K562 (cell line): ENCODE measurements around the gene MEX3C. TPM values are rescaled to one million over a fixed set of nuclear protein-coding genes. Genes with fewer than 3 reads are reported as not detected.

Source experiments
- ATAC-seq: fragments of 200-7000 bp; cut with Tn5 transposase; 3 replicates; pipeline ENCODE4 v1.9.1; 2020; ENCODE audit warnings: moderate library complexity
- BruUV-seq: library from RNA; stranded (reverse); fragments of 400-500 nt; replicated peaks from 2 replicates; lab custom pipeline; 2021; lab: Mats Ljungman, UMichigan
- CTCF ChIA-PET: fragments of 300-600 bp; formaldehyde crosslinking; extraction: SDS; loops from one replicate; lab custom pipeline; 2021; ENCODE audit warnings: low intra/inter-chr PET ratio; lab: Yijun Ruan, JAX
- POLR2A ChIA-PET: fragments of 300-600, 350-650 bp; sonication (Branson Sonifier 250); formaldehyde crosslinking; extraction: SDS; loops from one replicate; lab custom pipeline; 2021; ENCODE audit warnings: antibody characterized with exemption, inconsistent platforms; lab: Yijun Ruan, JAX
- DNase-seq, 4 experiments: peaks; one replicate each; pipeline versions ENCODE4 v3.0.0 to v3.0.0-alpha.2; 2011 to 2018; ENCODE audit warnings: low spot score in 3 of 4, mixed read lengths in 3 of 4; ENCODE audit errors: extremely low read depth in 1 of 4
- FAIRE-seq: peaks from 2 replicates; lab custom pipeline; 2011; peaks lifted over from hg19 to GRCh38; lab: Jason Lieb, UNC
- H2AFZ ChIP-seq: 2 replicates; pipeline ENCODE4 v1.6.0; 2011; ENCODE audit warnings: low read depth, low read length, control low read depth, inconsistent platforms
- H3K27ac ChIP-seq: fragments of 200-600 bp; 3 replicates; pipeline ENCODE4 v1.8.0; 2011; ENCODE audit warnings: low read depth, mild to moderate bottlenecking, control low read depth, inconsistent platforms, low read length, moderate library complexity, mixed read lengths; ENCODE audit errors: extremely low read depth
- H3K27me3 ChIP-seq, 2 experiments: fragments of 300-600 bp in 1 of 2; 2 replicates in 1 of 2; 3 replicates in 1 of 2; pipeline versions ENCODE4 v1.6.0 to v1.8.0; 2011; ENCODE audit warnings: inconsistent platforms in 2 of 2, low read length in 2 of 2, mild to moderate bottlenecking in 1 of 2, mixed read lengths in 1 of 2, moderate library complexity in 1 of 2; ENCODE audit not compliant: control insufficient read depth in 2 of 2, insufficient read depth in 2 of 2
- H3K36me3 ChIP-seq: fragments of 300-600 bp; 3 replicates; pipeline ENCODE4 v1.8.0; 2011; ENCODE audit warnings: mild to moderate bottlenecking, low read length, inconsistent platforms; ENCODE audit not compliant: control insufficient read depth, insufficient read depth
- H3K4me1 ChIP-seq, 2 experiments: fragments of 200-600 bp in 1 of 2; replicated peaks in 1 of 2; 2 replicates in 1 of 2; 3 replicates in 1 of 2; pipeline versions ENCODE4 v1.5.1 to v1.8.0; 2011; ENCODE audit warnings: inconsistent platforms in 2 of 2, low read length in 2 of 2, mild to moderate bottlenecking in 1 of 2, mixed read lengths in 1 of 2, moderate library complexity in 1 of 2; ENCODE audit not compliant: control insufficient read depth in 2 of 2, insufficient read depth in 2 of 2
- H3K4me2 ChIP-seq: 2 replicates; pipeline ENCODE4 v1.6.1; 2011; ENCODE audit warnings: low read length, control low read depth, inconsistent platforms, mixed read lengths; ENCODE audit not compliant: insufficient read depth
- H3K4me3 ChIP-seq: fragments of 200-600 bp; sonication (generic), shearing (Covaris generic); 2 replicates; pipeline ENCODE4 v1.5.1; 2016; ENCODE audit warnings: control low read depth, inconsistent platforms
- H3K79me2 ChIP-seq: fragments of 200-600 bp; 3 replicates; pipeline ENCODE4 v1.8.0; 2011; ENCODE audit warnings: low read length, inconsistent platforms; ENCODE audit not compliant: control insufficient read depth, insufficient read depth
- H3K9ac ChIP-seq, 2 experiments: 2 replicates each; pipeline versions ENCODE4 v1.6.0 to v1.6.1; 2011; ENCODE audit warnings: low read depth in 2 of 2, low read length in 2 of 2, control low read depth in 1 of 2, inconsistent platforms in 1 of 2, mild to moderate bottlenecking in 1 of 2, mixed read lengths in 1 of 2; ENCODE audit not compliant: insufficient read depth in 1 of 2
- H3K9me1 ChIP-seq: one replicate; pipeline ENCODE4 v1.6.0; 2011; ENCODE audit warnings: inconsistent platforms, mild to moderate bottlenecking, low read length, moderate library complexity; ENCODE audit not compliant: control insufficient read depth, insufficient read depth
- H3K9me3 ChIP-seq: replicated peaks from 2 replicates; pipeline ENCODE4 v1.5.1; 2011; ENCODE audit warnings: low read depth, low read length, inconsistent platforms; ENCODE audit not compliant: control insufficient read depth, insufficient read depth
- H4K20me1 ChIP-seq: replicated peaks from 2 replicates; pipeline ENCODE4 v1.6.1; 2011; ENCODE audit warnings: low read length, inconsistent platforms, mixed read lengths; ENCODE audit not compliant: control insufficient read depth, insufficient read depth
- ARID1B ChIP-seq: fragments of 450-650 bp; IDR thresholded peaks from 2 replicates; pipeline ENCODE4 v1.6.1; 2016; ENCODE audit warnings: antibody characterized with exemption, mild to moderate bottlenecking, inconsistent platforms
- ATF1 ChIP-seq, 2 experiments: fragments of 450-650 bp in 1 of 2; IDR thresholded peaks; 2 replicates each; pipeline ENCODE4 v1.6.1; 2016; ENCODE audit warnings: missing compliant biosample characterization in 1 of 2, missing genetic modification characterization in 1 of 2
- ATF7 ChIP-seq: fragments of 450-650 bp; IDR thresholded peaks from 2 replicates; pipeline ENCODE4 v1.7.1; 2014; ENCODE audit warnings: mild to moderate bottlenecking, moderate library complexity
- FOXJ2 ChIP-seq: fragments of 200-800 bp; sonication (Bioruptor generic); IDR thresholded peaks from 2 replicates; pipeline ENCODE4 v1.6.1; 2016; ENCODE audit warnings: missing genetic modification characterization, missing compliant biosample characterization
- GMEB1 ChIP-seq: fragments of 250-450 bp; sonication (Bioruptor Pico); IDR thresholded peaks from 2 replicates; pipeline ENCODE4 v1.4.0; 2020; ENCODE audit warnings: mild to moderate bottlenecking
- HNRNPH1 ChIP-seq: fragments of 200-400 bp; formaldehyde crosslinking; optimal IDR thresholded peaks from 2 replicates; pipeline ENCODE3; 2017; ENCODE audit warnings: low read depth, mild to moderate bottlenecking, low read length, moderate library complexity
- KLF6 ChIP-seq: fragments of 250-450 bp; sonication (Bioruptor Pico); IDR thresholded peaks from 2 replicates; pipeline ENCODE4 v1.4.0; 2020; ENCODE audit warnings: mild to moderate bottlenecking, moderate library complexity, borderline replicate concordance
- PRMT5 ChIP-seq: sonication (generic); formaldehyde crosslinking; IDR thresholded peaks from 2 replicates; pipeline ENCODE4 v1.5.0; 2020; ENCODE audit warnings: missing genetic modification reagents
- PTTG1 ChIP-seq: fragments of 450-650 bp; IDR thresholded peaks from 2 replicates; pipeline ENCODE4 v1.6.1; 2016; ENCODE audit warnings: low read depth, mild to moderate bottlenecking, missing genetic modification characterization, missing compliant biosample characterization
- SPI1 ChIP-seq: IDR thresholded peaks from 2 replicates; pipeline ENCODE4 v1.6.1; 2011; ENCODE audit warnings: low read depth, low read length, control low read depth, borderline replicate concordance
- STAG1 ChIP-seq: sonication (generic); formaldehyde crosslinking; IDR thresholded peaks from 2 replicates; pipeline ENCODE4 v1.5.0; 2020; ENCODE audit warnings: missing genetic modification reagents, borderline replicate concordance
- ZBTB5 ChIP-seq: fragments of 450-650 bp; IDR thresholded peaks from 2 replicates; pipeline ENCODE4 v1.6.1; 2017; ENCODE audit warnings: antibody characterized with exemption
- ZNF780A ChIP-seq: fragments of 250-450 bp; sonication (Bioruptor Pico); IDR thresholded peaks from 2 replicates; pipeline ENCODE4 v1.5.0; 2021; ENCODE audit warnings: mild to moderate bottlenecking
- WGBS: fragments of 100-300 bp; shearing (Covaris generic); methylation state at CpG from one replicate; pipeline ENCODE4 v1.1.6; 2016; ENCODE audit warnings: low coverage, mixed read lengths; ENCODE audit not compliant: insufficient coverage; ENCODE audit errors: missing lambda C conversion rate; 5-methylcytosine and 5-hydroxymethylcytosine counted together
- in situ Hi-C: fragments of 300-500 bp; cut with MboI; formaldehyde crosslinking; loops from 4 replicates; pipeline ENCODE4 v1.15.0; 2018; ENCODE audit warnings: inconsistent platforms, mixed read lengths
- intact Hi-C: fragments of 100-400 bp; cut with micrococcal nuclease; formaldehyde crosslinking; loops from 2 replicates; pipeline ENCODE4 v1.14.2; 2022
- polyA plus RNA-seq, 8 experiments: library from polyadenylated mRNA; depleted of rRNA in 4 of 8; stranded (reverse) in 5 of 8; unstranded in 3 of 8; fragments of >200 nt; fragmentation: Nextera tagmentation in 2 of 8; fragmentation: Illumina TruSeq in 1 of 8; extraction: Ambion mirVana in 2 of 8; extraction: Trizol in 1 of 8; gene quantifications; 2 replicates each; pipeline versions ENCODE4 v1.2.1 to v1.2.3, GENCODE V29; 2011 to 2014; ENCODE audit warnings: inconsistent platforms in 1 of 8, missing spikeins in 1 of 8
- total RNA-seq, 7 experiments: library from RNA; depleted of rRNA in 6 of 7; stranded (reverse); fragments of >200 nt in 6 of 7; fragmentation: Illumina TruSeq in 2 of 7; extraction: Trizol in 2 of 7; gene quantifications; 2 replicates each; pipeline versions ENCODE4 v1.2.1 to v1.2.3, GENCODE V29; 2011 to 2021; ENCODE audit warnings: low replicate concordance in 1 of 7

MEX3C gene
- total and polyA plus RNA-seq, 9 of the 15 experiments (the other 6 are each of a cell fraction or from before 2014, with no cell fraction given): 2.4 to 14.2 (median 10.6) TPM

DNA sequence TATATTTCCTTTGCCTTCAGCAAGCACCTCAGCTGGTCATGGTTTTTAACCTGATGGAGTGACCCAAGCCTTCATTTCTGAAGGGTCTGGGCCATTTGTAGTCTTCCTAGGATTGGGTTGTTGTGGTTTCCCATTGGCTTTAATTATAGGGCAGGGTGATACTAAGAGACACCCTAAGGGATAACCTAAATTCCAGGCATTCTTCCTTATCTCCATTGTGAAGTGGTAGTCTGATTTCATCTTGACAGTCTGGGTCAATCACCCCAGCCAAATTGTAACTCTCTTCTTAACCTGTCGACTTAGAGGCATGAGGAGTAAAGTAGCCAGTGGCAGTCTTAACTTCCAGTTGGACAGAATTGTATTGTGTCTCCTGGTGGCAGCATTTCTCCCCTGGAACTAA, 30.2 kb upstream of the MEX3C start:
- no peak overlapping the region for H3K4me2 ChIP-seq
- H3K9ac ChIP-seq: no peak overlapping the region
- H3K4me1 ChIP-seq: no peaks in the 10 kb centered on the region
- no TSS peak for BruUV-seq
- no peaks in the 10 kb centered on the region for H3K36me3 ChIP-seq
- H3K9me1 ChIP-seq: no peaks in the 10 kb centered on the region
- H3K27ac ChIP-seq: no peak overlapping the region
- TF ChIP-seq ATF1 (CRISPR knock-in tag; IDR thresholded peaks at IDR 0.05) (no peak), ATF1 (tag; IDR thresholded peaks at IDR 0.05) (no peak), PTTG1 (tag) (no peak), STAG1 (no peak), ATF7 (no peak), KLF6 (CRISPR knock-in tag) (no peak)
- TF ChIP-seq, all 486 proteins: peak for 0
- H3K27me3 ChIP-seq: no peaks in the 10 kb centered on the region; a peak in 2 of 5 replicates
- in situ Hi-C loops (no loop called here), intact Hi-C loops (no loop called here)
- H3K79me2 ChIP-seq: no peaks in the 10 kb centered on the region
- H3K4me3 ChIP-seq: no peak overlapping the region
- POLR2A ChIA-PET: no interaction called here
- no peak for DNase-seq
- H2AFZ ChIP-seq: no peak overlapping the region
- H3K9me3 ChIP-seq: no peaks in the 10 kb centered on the region
- CTCF ChIA-PET: no interaction called here
- WGBS: no CpG with 5 or more reads among the region's 1 CpG
- FAIRE-seq: no peak
- ATAC-seq: no peak
- no peaks in the 10 kb centered on the region for H4K20me1 ChIP-seq

GRCh38 chr18:51226587-51227350, 29.3 kb upstream of the MEX3C start:
- Histone ChIP-seq H2AFZ (no peak overlapping the region), H3K9me3 (no peaks in the 10 kb centered on the region), H3K36me3 (no peaks in the 10 kb centered on the region), H3K27ac (no peak overlapping the region), H3K4me1 (no peaks in the 10 kb centered on the region), H3K4me3 (no peak overlapping the region), H3K9me1 (no peaks in the 10 kb centered on the region), H4K20me1 (no peaks in the 10 kb centered on the region), H3K4me2 (no peak overlapping the region), H3K27me3 (no peaks in the 10 kb centered on the region; a peak in 1 of 5 replicates), H3K79me2 (no peaks in the 10 kb centered on the region), H3K9ac (no peak overlapping the region)
- no TSS peak for BruUV-seq
- in situ Hi-C loops (no loop called here), intact Hi-C loops (no loop called here)
- ATAC-seq (no peak), FAIRE-seq (no peak), DNase-seq (no peak)
- ChIA-PET POLR2A (interaction anchor here (0.6 kb wide), 1 partner anchor 12 kb away, joined by 4 read pairs; no protein-coding TSS in a partner anchor), CTCF (no interaction called here)
- WGBS: 9% methylated on average over 4 of the region's 4 CpGs
- no peak for TF ChIP-seq SPI1
- no peak for TF ChIP-seq ZNF780A (CRISPR knock-in tag)
- no peak for TF ChIP-seq FOXJ2 (tag)
- TF ChIP-seq HNRNPH1: no peak
- no peak for TF ChIP-seq ZBTB5
- TF ChIP-seq GMEB1 (CRISPR knock-in tag): no peak
- no peak for TF ChIP-seq ARID1B
- no peak for TF ChIP-seq PRMT5 (CRISPR knock-in tag)
